DMS114 treated with DMSO at 0.1 percent for 48 hours (cell line): ENCODE measurements around the gene SEMA3A.
"Not testable (repeated sequence)": the region's sequence is repeated elsewhere in the genome, so short reads cannot be mapped to it uniquely, and the experiment has no call there.

ENCODE experiments used
- DNase-seq: peaks from one replicate; lab custom pipeline; 2025; ENCODE audit not compliant: unreplicated experiment; lab: John Stamatoyannopoulos, UW

Gene SEMA3A

DNA sequence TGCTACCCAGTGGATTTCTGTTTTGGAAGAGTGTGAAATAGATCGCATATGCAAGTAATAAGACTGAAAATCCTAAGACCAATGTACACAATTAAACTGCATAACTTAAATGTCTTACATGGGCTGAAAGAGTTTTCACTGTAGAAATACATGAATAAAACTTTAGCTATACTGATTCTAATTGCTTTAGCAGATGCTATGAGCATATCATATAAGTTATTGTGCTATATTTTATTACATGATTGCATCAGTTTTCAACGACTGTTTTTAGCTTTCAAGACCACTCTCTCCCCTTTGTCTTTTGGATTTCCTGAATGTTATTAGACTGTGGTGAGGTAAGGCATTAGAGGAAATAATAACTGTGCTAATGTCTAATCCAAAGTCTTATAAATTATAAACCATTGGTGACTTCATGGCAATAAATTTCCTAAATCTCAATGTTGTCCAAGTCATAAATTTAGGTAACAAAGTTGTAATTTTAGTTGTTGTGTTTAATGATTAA is 124.5 kb downstream of the SEMA3A start:
- DNase-seq: no peak

DNA sequence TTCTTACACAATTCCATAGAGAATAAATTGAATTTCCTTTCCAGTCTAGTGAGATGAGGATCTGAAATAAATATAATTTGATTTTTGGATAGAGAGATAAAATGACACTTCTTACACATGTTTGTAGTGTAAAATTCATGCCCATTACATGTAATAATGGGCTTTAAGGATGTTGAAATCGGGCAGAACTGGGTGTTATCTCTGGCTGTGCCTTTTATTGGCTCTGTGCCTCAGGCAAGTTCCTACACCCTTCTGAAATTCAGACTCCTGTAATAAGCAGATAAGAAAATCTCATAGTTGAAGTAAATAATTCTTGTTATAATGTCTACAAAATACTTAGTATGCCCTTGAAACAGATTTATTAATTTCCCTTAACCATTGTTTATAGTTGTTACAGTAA is 125.6 kb downstream of the SEMA3A start:
- DNase-seq: no peak

DNA sequence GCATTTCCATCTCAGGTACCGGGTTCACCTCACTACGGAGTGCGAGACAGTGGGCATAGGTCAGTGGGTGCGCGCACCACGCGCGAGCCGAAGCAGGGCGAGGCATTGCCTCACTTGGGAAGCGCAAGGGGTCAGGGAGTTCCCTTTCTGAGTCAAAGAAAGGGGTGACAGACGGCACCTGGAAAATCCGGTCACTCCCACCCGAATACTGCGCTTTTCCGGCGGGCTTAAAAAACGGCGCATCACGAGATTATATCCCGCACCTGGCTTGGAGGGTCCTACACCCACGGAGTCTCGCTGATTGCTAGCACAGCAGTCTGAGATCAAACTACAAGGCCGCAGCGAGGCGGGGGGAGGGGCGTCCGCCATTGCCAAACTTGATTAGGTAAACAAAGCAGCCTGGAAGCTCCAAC is 132.1 kb downstream of the SEMA3A start:
- not testable (repeated sequence) for DNase-seq

DNA sequence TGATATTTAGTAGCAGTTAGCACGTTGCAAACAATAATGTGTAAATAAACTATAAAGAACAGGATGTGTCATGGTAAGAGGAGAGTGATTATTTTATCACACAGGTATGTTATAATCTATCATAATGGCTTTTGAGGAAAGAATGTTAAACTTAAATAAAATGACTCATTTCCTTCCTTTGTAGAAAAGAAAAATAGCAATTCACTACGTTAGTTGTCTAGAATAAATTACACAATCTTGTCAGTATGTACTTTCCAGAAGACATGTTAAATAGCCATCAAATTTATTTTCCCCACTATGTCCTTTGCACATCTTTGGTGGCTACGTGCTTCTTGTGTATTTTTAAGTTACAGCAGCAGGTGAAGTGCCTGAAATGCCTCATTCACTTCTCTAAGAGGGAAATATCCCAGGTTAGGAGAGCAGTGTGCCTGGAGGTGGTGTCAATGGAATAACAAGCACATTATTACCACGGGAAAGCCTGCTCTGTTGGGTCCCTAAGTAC is 133.8 kb downstream of the SEMA3A start:
- no peak for DNase-seq

DNA sequence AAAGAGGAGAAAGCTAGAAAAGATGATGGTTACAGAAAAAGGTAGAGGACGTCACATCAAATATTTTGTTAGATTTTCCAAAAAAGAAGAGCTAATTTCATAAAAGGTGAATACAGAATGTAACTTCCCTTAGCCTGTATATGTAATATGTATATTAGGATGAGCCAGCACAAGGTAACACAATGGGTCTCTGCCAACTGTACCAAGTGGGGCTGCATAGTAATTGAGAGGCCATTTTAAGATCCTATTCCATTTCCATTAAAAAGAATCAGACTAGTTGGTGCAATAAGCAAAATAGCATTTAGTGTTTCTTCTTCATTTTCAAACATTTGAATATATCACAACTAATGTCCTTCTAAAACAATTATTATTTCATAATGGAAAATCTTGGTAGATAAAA is 134.6 kb downstream of the SEMA3A start:
- no peak for DNase-seq

DNA sequence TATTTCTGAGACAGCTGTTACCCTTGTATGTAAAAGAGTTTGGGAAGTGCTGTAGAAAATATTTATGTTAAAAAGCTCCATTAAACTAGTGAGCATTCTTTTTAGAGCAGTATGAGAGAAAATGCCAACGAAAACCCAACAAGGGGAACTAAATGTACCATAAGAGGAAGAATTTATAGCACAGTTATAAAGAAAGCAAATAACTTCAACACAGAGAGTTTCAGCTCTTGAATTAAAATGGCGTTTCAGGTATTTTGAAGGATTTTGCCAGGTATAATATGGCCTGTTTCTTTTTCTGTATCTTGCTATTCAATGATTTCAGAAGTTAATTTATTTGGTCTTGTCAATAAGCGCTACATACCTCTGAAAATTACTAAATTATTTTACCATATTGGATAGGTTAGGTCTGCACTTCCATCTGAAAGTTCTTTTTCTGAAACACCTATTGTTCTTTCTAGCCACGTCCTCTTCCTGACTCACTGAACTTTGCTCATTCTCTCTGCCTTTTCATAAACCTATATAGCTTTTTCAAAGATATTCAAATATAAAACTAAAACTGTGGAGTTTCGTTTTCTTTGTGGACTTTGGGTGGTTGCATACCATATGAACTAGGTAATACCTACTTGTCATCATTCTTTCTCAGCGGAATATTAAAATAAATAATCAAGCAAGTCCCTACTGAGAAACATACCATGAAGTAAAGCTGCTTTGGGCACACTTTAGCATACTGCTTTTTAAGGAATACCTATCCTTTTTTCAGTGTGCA is 136.1 kb downstream of the SEMA3A start:
- DNase-seq: no peak

DNA sequence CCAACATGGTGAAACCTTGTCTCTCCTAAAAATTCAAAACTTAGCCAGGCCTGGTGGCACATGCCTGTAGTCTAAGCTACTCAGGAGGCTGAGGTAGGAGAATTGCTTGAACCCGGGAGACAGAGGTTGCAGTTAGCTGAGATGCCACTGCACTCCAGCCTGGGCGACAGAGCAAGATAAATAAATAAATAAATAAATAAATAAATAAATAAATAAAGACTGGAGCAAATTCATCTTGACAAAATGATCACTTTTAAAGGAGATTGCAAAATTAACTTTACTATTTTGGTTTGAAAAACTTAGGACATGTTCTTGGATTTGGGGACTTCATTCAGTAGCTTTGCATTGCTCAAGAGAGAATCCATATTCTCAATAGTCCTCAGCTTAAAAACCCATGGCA is 137.0 kb downstream of the SEMA3A start:
- no peak for DNase-seq

DNA sequence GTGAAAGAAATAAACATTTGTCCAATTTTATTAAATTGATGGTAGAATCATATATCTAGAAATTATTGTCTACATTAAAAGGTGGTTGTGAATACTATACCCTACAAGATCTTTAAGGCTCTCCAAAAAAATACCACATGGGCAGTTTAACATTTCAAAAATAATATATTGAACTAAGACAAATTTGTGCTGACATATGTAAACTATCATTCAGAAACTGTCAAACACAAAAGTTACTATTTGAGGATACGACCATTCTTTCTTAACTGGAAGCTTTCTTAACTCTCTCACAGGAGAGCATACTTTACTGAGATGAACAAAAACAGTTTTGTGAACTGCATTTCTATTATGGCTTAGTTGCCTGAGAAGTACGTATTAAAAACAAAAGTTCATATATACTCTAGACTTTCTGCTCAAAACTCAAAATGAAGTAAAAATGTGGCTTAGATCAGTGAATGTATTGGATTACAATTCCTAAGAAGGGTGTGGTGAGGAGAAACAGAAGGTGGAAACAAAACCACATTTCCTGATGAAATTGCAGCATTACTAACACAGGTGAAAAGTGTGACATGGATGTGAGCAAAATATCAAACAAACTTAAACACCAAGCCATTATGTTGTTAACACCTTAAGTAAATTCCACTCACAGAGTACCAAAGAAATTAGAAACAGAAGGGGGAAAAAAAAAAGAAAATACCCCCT is 138.5 kb downstream of the SEMA3A start:
- DNase-seq: no peak

DNA sequence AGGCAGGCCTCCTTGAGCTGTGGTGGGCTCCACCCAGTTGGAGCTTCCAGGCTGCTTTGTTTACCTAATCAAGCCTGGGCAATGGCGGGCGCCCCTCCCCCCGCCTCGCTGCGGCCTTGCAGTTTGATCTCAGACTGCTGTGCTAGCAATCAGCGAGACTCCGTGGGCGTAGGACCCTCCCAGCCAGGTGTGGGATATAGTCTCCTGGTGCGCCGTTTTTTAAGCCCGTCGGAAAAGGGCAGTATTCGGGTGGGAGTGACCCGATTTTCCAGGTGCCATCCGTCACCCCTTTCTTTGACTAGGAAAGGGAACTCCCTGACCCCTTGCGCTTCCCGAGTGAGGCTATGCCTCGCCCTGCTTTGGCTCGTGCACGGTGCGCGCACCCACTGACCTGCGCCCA is 139.4 kb downstream of the SEMA3A start:
- DNase-seq: not testable (repeated sequence)

DNA sequence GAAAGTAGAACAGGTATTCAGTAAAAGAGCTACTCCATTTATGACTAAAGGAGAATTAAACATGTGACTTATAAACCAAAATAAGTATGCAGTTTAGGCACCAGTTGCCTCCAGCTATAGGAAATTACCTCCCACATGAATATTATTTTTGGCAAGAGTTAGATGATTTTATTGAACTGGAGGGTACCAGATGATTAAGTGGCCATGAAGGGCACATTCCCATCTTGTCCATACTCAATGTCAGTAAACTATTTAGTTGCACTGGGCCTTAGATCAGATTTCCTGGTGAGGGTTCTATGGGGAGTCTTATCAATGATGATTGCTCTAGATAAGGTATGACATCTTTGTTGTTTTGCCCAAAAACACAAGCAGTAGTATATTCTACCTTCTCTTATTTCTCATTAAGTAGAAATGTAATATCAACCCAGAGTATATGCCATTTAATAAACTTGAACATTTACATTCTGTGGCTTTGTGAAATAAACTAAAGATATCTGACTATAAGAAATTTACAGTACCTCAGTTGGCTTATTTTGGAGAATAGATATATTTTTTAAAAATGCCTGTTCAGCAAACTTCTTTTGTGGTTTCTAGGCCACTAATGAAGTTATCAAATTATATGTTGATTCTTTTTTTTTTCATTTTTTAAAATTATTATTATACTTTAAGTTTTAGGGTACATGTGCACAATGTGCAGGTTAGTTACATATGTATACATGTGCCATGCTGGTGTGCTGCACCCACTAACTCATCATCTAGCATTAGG is 145.3 kb downstream of the SEMA3A start:
- no peak for DNase-seq

DNA sequence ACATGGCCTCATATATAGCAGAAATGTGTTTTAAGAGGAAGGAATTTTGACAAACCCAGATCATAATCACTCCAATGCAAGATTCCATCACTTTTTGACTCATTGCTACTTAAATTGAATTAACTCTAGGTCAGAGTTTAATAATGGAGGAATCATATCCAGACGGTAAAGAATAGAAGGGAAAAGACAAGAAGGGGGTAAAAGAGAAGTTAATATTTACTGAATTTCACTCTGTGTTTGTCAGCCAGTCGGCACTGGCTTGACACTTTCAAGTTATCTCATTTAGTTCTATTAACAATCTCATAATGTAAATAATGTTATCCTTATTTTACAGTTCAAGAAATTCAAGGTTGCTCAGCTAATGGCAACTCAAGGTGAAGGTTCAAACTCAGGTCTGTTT is 147.5 kb downstream of the SEMA3A start:
- no peak for DNase-seq

DNA sequence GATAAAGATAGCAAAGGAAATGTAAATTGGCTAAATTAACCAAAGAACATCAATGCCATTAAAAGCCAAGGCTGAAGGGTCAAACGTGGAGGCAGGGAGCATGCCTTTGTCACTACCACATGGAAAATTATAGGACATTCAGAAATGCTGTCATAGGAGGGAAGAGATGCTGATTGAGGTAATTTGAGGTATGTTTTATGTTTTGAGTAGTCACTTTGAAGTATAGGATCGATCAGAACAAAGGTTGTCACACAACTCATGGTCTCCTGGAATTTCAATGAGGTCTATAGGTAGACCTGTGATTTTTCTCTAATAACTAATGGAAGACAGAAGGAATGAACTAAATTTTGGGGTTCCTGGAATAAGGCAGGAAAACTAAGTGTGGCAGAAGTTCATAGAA is 149.8 kb downstream of the SEMA3A start:
- no peak for DNase-seq

DNA sequence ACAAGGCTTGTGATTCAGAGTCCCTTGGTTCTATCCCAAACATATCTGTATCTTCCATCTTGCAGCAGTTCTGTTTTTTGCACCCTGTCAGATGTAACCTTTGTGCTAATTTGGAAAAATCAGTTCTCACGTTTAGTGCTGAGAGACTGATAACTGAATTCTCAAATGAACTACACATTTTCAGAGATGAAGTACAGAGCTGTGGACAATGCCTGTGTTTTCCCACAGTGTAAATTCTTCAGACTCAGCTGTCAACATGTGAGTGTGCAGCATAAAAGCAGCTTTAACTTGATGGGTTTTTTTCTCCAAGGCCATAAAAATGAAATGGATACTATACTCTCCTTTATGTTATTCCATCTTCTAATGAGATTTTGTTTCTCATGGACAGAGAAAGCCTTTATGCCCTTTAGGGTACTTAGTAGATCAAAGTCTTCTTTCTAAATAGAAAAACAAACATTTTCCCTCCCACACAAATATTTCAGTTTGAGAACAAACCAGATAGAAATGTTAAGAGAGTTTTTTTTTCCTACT is 150.9 kb downstream of the SEMA3A start:
- DNase-seq: no peak

DNA sequence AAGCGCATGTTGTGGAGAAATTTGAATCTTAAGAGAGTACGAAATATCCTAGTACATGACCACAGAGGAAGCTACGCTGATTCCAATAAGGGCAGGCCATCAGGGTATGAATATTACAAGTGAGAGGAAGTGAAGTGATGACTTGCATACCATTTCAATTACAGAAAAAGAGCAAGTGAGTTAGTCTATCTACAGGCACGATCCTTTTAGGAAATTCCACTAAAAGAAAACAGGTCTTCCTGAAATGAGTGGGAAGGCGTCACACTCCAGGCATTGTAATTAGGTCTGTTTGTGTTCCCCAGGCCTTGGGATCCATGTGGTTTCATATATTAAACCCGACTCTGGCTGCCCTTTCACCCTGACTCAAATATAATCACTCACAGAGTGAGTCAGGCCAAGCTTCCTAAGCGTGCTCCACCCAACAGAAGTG is 152.5 kb downstream of the SEMA3A start:
- peak; percentile 31 for DNase-seq

DNA sequence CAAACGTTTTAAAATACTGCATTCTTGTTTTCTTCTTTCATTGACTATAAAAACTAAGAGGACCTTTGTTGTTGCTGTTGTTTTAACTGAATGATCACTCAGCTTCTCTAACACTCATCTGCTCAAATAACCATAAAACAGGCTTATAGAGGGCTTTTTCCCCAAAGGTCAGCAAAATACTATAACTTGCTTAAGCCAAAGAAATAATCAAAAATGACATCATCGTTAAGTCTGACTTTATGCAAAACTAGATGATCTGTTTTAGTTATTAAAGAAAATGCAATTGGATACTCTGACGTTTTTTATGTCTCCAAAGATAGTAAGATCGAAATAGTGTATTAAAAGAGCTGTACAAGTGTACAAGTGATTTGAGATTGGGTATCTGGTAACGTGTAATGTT is 152.9 kb downstream of the SEMA3A start:
- DNase-seq: no peak

DNA sequence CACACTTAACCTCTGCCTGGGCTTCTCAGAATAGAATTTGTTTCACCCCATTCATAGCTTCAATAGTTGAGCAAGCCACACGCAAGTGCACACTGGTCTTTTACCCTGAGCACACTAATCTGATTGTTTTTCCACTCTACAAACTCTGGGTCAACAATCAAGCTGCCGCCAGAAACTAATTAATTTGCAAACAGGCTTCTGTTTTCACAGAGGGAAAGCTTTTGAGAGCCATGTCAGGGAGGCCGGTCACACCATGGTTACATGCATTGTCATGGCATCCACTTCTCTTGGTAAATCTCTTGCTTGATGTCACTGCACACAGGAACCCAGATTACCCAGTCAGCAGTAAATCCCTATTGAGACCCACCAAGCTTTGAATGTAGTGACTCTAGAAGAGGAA is 154.2 kb downstream of the SEMA3A start:
- no peak for DNase-seq

DNA sequence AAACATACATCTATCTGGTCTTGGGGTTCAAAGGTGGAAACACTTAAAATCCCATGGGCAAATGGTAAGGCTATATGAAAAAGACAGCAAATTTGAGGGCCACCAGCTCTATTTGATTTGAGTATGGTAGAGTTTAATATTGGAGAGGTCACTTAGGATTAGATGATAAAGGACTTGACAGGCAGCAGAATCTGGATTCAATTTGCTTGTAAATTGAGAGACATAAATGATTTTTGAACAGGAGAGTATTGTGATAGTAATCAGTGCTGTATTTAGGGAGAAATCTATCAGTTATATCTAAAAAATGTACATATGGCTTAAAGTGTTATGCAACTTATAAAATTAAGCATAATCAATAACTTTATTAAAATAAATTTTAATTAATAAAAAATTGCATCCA is 155.2 kb downstream of the SEMA3A start:
- no peak for DNase-seq

DNA sequence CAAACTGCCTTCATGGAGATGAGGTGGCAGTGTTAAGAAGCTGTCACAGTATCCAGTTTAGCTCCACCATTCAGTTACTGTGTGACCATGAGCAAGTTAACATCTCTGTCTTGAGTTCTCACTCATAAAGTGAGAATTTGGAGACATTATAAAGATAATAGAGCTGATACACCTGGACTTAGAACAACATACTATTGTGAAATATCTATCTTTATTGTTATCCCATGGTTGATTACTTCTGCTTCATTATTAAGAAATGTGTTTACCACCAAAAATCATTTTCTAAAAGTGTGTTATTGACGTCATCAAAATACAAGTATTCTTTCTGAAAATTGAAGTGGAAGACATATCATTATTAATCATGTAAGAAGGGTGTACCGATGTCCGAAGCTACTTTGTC is 166.9 kb downstream of the SEMA3A start:
- DNase-seq: no peak

DNA sequence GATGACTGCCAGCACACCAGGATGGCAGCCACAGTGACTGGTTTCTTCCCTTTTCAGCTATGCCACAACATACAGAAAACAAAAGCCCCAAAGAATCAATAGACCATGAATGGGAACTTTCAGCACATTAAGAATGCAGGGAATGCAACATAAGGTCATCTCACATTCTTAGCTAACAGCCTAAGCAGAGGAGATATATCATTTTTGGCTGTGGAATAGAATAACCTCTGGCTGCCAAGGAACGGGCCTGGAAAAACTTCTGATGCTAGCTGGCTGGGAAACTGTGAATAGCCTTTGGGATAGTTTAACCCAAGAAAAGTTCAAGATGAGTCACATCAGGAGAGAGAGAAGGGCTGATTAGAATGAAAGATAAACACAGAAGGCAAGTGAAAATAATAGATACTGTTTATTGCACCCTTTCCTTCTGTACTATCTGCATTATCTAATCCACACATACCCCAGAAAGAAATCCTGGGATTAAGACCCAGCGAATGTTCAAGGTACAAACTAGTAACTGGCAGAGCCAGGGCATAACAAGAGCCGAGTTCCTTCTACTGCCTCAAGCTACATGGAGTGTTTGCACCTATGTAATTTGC is 169.2 kb downstream of the SEMA3A start:
- DNase-seq: no peak

DNA sequence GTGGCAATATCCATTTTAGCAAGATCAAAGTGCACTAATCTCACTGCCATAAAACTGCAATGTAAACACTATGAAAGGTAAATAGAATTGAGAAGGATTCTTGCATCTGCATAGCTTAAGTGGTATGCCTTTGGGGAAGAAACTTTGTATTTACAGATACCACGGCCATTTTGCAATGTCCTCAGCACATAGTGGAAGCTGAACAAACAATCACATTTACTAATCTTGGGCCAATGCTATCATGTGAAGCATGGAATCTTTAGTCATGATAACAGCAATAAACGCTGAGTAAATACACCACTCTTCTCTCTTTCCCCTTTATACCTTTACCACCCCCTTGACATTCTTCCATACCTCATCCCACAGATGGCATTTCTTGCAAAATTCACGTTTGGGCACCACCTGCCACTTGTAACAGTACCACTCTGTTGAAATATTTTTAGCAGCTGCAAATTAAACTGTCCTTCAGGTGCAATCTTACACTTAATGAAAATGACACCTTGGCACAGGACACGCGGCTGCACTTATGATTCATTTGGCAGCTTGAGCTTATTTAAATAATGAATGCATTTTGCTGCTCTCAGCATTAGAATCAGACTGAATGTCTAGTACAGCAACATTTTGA is 171.8 kb downstream of the SEMA3A start:
- no peak for DNase-seq
